CD14-positive monocyte (primary cell): ENCODE measurements around the gene RXFP1. TPM values are rescaled to one million over a fixed set of nuclear protein-coding genes. Genes with fewer than 3 reads are reported as not detected.
A peak's percentile ranks its signal among the peaks of the same experiment; 100 is the strongest.

Experiments
- DNase-seq, 3 donors: peaks; one replicate each; pipeline ENCODE4 v3.0.0-alpha.2; 2011 to 2022
- H2AFZ ChIP-seq: 2 replicates; pipeline ENCODE4 v1.6.0; 2012; ENCODE audit warnings: mild to moderate bottlenecking, low read depth, low read length, inconsistent platforms; ENCODE audit not compliant: insufficient read depth, poor library complexity, severe bottlenecking
- H3K27ac ChIP-seq, 2 donors: 1 replicate in 1 of 2; 2 replicates in 1 of 2; pipeline ENCODE4 v1.5.1; 2012 to 2013; ENCODE audit warnings: low read length in 2 of 2, control low read depth in 1 of 2, inconsistent platforms in 1 of 2, low read depth in 1 of 2, mild to moderate bottlenecking in 1 of 2
- H3K27me3 ChIP-seq, 2 donors: one replicate each; pipeline versions ENCODE4 v1.6.0 to v1.6.1; 2011 to 2013; ENCODE audit warnings: low read length in 2 of 2; ENCODE audit not compliant: control insufficient read depth in 2 of 2, insufficient read depth in 2 of 2
- H3K36me3 ChIP-seq, 2 donors: replicated peaks in 1 of 2; 1 replicate in 1 of 2; 2 replicates in 1 of 2; pipeline versions ENCODE4 v1.5.1 to v1.6.1; 2012 to 2013; ENCODE audit warnings: low read length in 2 of 2, control low read depth in 1 of 2, inconsistent platforms in 1 of 2, mild to moderate bottlenecking in 1 of 2; ENCODE audit not compliant: insufficient read depth in 2 of 2, control insufficient read depth in 1 of 2
- H3K4me1 ChIP-seq, 2 donors: 1 replicate in 1 of 2; 2 replicates in 1 of 2; pipeline versions ENCODE4 v1.5.1 to v1.6.1; 2012 to 2013; ENCODE audit warnings: low read length in 2 of 2, control low read depth in 1 of 2, inconsistent platforms in 1 of 2, mild to moderate bottlenecking in 1 of 2, moderate library complexity in 1 of 2; ENCODE audit not compliant: insufficient read depth in 2 of 2, control insufficient read depth in 1 of 2
- H3K4me2 ChIP-seq: replicated peaks from 2 replicates; pipeline ENCODE3; 2012; ENCODE audit warnings: low read length, moderate library complexity, mild to moderate bottlenecking; ENCODE audit not compliant: poor library complexity, severe bottlenecking; ENCODE audit errors: extremely low read depth
- H3K4me3 ChIP-seq, 3 experiments: fragments of 200-600 bp in 1 of 3; sonication (generic) in 1 of 3; replicated peaks in 1 of 3; 1 replicate in 2 of 3; 2 replicates in 1 of 3; pipeline ENCODE4 v1.5.1; 2011 to 2013; ENCODE audit warnings: low read length in 3 of 3, mild to moderate bottlenecking in 3 of 3, control low read depth in 2 of 3, low read depth in 2 of 3, inconsistent platforms in 1 of 3, moderate library complexity in 1 of 3
- H3K79me2 ChIP-seq: 2 replicates; pipeline ENCODE4 v1.6.0; 2012; ENCODE audit warnings: mild to moderate bottlenecking, control low read depth, inconsistent platforms, low read length, moderate library complexity; ENCODE audit not compliant: insufficient read depth
- H3K9ac ChIP-seq: 2 replicates; pipeline ENCODE4 v1.6.0; 2017; ENCODE audit warnings: low read length, mild to moderate bottlenecking; ENCODE audit not compliant: insufficient read depth, poor library complexity, severe bottlenecking
- H3K9me3 ChIP-seq, 2 donors: replicated peaks in 1 of 2; 1 replicate in 1 of 2; 2 replicates in 1 of 2; pipeline versions ENCODE4 v1.5.1 to v1.6.1; 2012 to 2013; ENCODE audit warnings: low read length in 2 of 2, control low read depth in 1 of 2; ENCODE audit not compliant: control insufficient read depth in 1 of 2, insufficient read depth in 1 of 2
- H4K20me1 ChIP-seq: 2 replicates; pipeline ENCODE4 v1.6.0; 2012; ENCODE audit warnings: mild to moderate bottlenecking, low read length, control low read depth, moderate library complexity; ENCODE audit not compliant: insufficient read depth
- H3K27ac Mint-ChIP-seq, 7 donors: one replicate each; pipeline ENCODE4 v1.8.0; 2020; ENCODE audit warnings: mild to moderate bottlenecking in 7 of 7, mixed read lengths in 7 of 7, moderate library complexity in 6 of 7, inconsistent platforms in 2 of 7
- H3K27me3 Mint-ChIP-seq, 3 donors: one replicate each; pipeline ENCODE4 v1.8.0; 2021 to 2022; ENCODE audit warnings: low read depth in 3 of 3, mild to moderate bottlenecking in 3 of 3, mixed read lengths in 3 of 3, moderate library complexity in 3 of 3, inconsistent platforms in 1 of 3
- H3K36me3 Mint-ChIP-seq, 2 donors: one replicate each; pipeline ENCODE4 v1.8.0; 2020; ENCODE audit warnings: mixed read lengths in 2 of 2, inconsistent platforms in 1 of 2, mild to moderate bottlenecking in 1 of 2
- H3K4me1 Mint-ChIP-seq: one replicate; pipeline ENCODE4 v1.8.0; 2020; ENCODE audit warnings: mild to moderate bottlenecking, mixed read lengths
- H3K4me3 Mint-ChIP-seq, 2 donors: one replicate each; pipeline ENCODE4 v1.8.0; 2020; ENCODE audit warnings: mild to moderate bottlenecking in 2 of 2, mixed read lengths in 2 of 2, moderate library complexity in 1 of 2
- H3K9me3 Mint-ChIP-seq, 7 donors: one replicate each; pipeline ENCODE4 v1.8.0; 2020 to 2022; ENCODE audit warnings: mixed read lengths in 7 of 7, mild to moderate bottlenecking in 6 of 7, moderate library complexity in 6 of 7, inconsistent platforms in 2 of 7
- CTCF ChIP-seq: fragments of 200-600 bp; IDR thresholded peaks from one replicate; pipeline ENCODE4 v1.8.0; 2022; ENCODE audit warnings: antibody characterized with exemption, mild to moderate bottlenecking
- WGBS: methylation state at CpG from one replicate; pipeline ENCODE4 v1.1.5; 2013; ENCODE audit warnings: missing lambda C conversion rate; ENCODE audit not compliant: insufficient coverage; 5-methylcytosine and 5-hydroxymethylcytosine counted together
- intact Hi-C, 2 donors: fragments of 100-400 bp; cut with micrococcal nuclease; formaldehyde crosslinking; loops; one replicate each; pipeline versions ENCODE4 v1.15.0 to v1.15.1; 2023
- polyA plus RNA-seq, 3 donors: library from polyadenylated mRNA; depleted of rRNA in 1 of 3; unstranded in 2 of 3; stranded (reverse) in 1 of 3; fragments of 300-500 nt in 2 of 3; fragments of >200 nt in 1 of 3; fragmentation: Illumina TruSeq in 2 of 3; gene quantifications; 1 replicate in 2 of 3; 2 replicates in 1 of 3; pipeline ENCODE4 v1.2.3, GENCODE V29; 2012 to 2021

The RXFP1 gene
- polyA plus RNA-seq, 3 donors = 0.03 to 0.11 TPM; not detected in 1

- H3K27me3 ChIP-seq = no peaks in the 10 kb centered on the region
- peak overlapping the region; percentile 52 for H2AFZ ChIP-seq
- H3K36me3 ChIP-seq = no peaks in the 10 kb centered on the region
- 77% methylated on average over 4 of the region's 4 CpGs for WGBS
- no peak overlapping the region for H3K4me2 ChIP-seq
- H3K27me3 Mint-ChIP-seq = peaks cover 0 to 1% (median 0%) of the 10 kb centered on the region in 3 donors
- H3K4me1 ChIP-seq = peaks cover 8 to 14% of the 10 kb centered on the region in 2 donors
- H3K27ac Mint-ChIP-seq = peak overlapping the region; percentile 4 to 86 (median 76)
- H3K27ac ChIP-seq = peak overlapping the region in 1 of 2 donors; percentile 29
- H3K9me3 ChIP-seq = no peaks in the 10 kb centered on the region
- no peak overlapping the region for H3K9ac ChIP-seq
- no peaks in the 10 kb centered on the region for H3K36me3 Mint-ChIP-seq
- H3K79me2 ChIP-seq = no peaks in the 10 kb centered on the region
- peaks cover 32% of the 10 kb centered on the region for H3K4me1 Mint-ChIP-seq
- H3K4me3 Mint-ChIP-seq = peak overlapping the region; percentile 4 to 17
- H4K20me1 ChIP-seq = no peaks in the 10 kb centered on the region
- no peak for TF ChIP-seq CTCF
- no peak overlapping the region for H3K4me3 ChIP-seq
- peak; percentile 68 to 82 (median 69) for DNase-seq
- intact Hi-C loops = no loop called here
- H3K9me3 Mint-ChIP-seq = peaks cover 0 to 4% (median 1%) of the 10 kb centered on the region in 7 donors
Observed at GRCh38 chr4:158535130-158535614, 13.5 kb downstream of the RXFP1 start.

- no peak overlapping the region for H3K4me3 ChIP-seq
- no peak overlapping the region for H3K27ac ChIP-seq
- H3K27ac Mint-ChIP-seq = no peak overlapping the region
- H3K36me3 Mint-ChIP-seq = no peaks in the 10 kb centered on the region
- no peak overlapping the region for H2AFZ ChIP-seq
- H3K27me3 Mint-ChIP-seq = peaks cover 0 to 1% (median 0%) of the 10 kb centered on the region in 3 donors
- no peaks in the 10 kb centered on the region for H4K20me1 ChIP-seq
- no peak for DNase-seq
- no CpG with 5 or more reads among the region's 3 CpGs for WGBS
- TF ChIP-seq CTCF = no peak
- H3K4me1 ChIP-seq = peaks cover 8 to 14% of the 10 kb centered on the region in 2 donors
- intact Hi-C loops = no loop called here
- no peaks in the 10 kb centered on the region for H3K27me3 ChIP-seq
- H3K4me1 Mint-ChIP-seq = peaks cover 25% of the 10 kb centered on the region
- H3K9me3 Mint-ChIP-seq = peaks cover 0 to 4% (median 0%) of the 10 kb centered on the region in 7 donors
- no peak overlapping the region for H3K9ac ChIP-seq
- no peak overlapping the region for H3K4me3 Mint-ChIP-seq
- no peaks in the 10 kb centered on the region for H3K9me3 ChIP-seq
- no peak overlapping the region for H3K4me2 ChIP-seq
- no peaks in the 10 kb centered on the region for H3K36me3 ChIP-seq
- no peaks in the 10 kb centered on the region for H3K79me2 ChIP-seq
Observed at GRCh38 chr4:158536833-158537232, 15.2 kb downstream of the RXFP1 start.
